ENCODE measurements around the gene ABTB1.
"Not testable (repeated sequence)": the region's sequence is repeated elsewhere in the genome, so short reads cannot be mapped to it uniquely, and the experiment has no call there.

Gene ABTB1

DNA sequence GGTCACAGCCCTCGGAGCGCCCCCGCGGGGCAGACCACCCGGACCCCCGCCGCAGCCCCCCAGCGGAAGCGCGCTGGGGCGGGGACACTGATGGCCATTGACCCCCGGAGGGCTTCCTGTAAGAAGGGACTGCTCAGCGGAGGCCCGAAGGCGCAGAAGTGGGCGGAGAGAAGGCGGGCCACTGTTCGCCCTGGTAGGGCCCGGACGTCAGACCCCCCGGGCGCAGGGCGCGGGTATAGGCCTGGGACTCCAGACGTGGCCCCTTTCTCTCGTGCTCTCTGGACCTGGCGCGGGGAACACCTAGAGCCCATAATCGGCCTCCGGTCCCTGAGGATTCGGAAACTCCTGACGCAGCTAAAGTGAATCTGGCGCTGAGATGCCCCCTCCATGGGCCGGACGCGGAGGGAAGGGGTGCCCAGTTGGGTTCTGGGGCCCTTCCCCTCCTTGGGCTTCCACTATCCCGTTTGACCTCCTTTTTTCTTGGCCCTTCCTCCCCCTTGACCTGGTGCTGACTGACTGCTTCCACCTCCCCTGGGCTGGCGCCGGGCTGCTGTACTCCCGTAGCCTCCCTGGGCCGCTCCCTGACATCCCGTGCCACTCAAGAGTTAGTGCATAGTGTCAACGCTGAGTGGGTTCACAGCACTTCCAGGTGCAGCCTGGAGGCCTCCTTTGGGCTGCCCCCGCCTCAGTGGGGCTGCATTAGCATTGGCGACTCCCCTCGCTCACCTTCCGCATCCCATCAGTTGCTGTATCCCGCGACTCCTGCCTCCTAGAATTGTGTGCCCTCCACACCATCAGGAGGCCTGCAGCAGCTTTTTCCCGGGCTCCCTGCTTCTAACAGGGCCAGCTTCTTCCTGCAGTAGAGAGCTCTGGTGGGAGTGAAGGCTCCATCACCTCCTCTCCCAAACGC, 694 bp downstream of the ABTB1 start:
- peak; percentile 37 for DNase-seq

DNA sequence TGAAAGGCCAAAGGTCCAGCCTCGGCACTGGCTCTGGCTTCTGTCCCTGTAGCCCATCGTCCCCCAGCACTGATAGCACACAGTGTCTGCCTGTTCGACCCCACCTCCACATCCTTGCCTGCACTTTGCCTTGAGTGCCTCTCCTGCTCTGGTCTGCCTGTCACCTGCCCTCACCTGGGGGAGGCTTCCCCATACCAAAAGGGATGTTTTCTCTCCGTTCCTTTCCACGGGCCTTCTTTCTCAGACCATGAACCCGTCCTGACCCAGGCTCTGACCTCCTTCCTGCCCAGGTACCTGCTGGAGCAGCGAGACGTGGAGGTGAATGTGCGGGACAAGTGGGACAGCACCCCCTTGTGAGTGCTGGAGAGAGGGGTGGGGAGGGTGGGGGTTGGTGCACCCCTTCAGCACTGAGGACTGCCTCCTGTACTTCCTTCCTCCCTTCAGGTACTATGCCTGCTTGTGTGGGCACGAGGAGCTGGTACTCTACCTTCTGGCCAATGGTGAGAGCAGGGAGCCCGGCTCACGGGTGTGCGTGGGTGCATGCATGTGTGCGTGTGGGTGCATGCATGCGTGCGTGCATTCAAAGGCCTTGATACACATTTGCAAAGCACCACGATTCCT, 1.5 kb downstream of the ABTB1 start:
- peak; percentile 37 for DNase-seq

GRCh38 chr3:127674790-127675189, 2.0 kb downstream of the ABTB1 start:
- DNase-seq: no peak

GRCh38 chr3:127675651-127676391, 3.1 kb downstream of the ABTB1 start:
- DNase-seq: no peak

DNA sequence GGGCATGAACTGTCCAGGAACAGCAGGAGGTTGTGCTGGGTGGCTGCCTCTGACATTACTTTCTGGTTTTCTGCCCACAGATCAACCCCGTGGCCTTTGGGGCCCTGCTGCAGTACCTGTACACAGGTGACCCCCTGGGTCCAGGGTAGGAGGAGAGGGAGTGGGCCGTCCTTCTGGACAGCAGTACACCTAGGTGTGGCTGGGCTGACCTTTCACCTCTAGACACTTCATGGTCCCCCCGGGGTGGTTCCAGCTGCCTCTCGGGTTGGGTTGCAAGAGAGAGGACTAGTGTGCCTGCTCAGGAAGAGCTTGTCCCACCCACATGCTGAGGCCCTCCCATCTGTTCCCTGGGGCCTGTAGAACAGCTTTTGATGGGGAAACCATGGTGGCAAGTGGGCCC, 3.7 kb downstream of the ABTB1 start:
- DNase-seq: no peak

GRCh38 chr3:127676921-127677351, 4.2 kb downstream of the ABTB1 start:
- no peak for DNase-seq

GRCh38 chr3:127677541-127678314, 5.0 kb downstream of the ABTB1 start:
- no peak for DNase-seq

DNA sequence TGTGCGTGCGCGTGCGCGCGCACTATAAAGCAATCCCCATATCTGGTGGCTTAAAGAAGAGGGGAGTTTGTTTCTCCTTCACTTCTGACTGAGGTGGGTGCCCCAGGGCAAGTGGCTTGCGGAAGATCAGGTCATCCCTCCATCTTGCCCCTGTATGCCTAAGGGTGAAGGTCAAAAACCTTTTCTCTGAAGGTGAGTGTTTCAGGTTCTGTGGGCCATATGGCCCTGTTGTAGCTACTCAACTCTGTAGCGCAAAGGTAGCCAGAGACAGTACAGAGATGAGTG, 5.5 kb downstream of the ABTB1 start:
- no peak for DNase-seq

GRCh38 chr3:127678611-127679533, 6.1 kb downstream of the ABTB1 start:
- no peak for DNase-seq

DNA sequence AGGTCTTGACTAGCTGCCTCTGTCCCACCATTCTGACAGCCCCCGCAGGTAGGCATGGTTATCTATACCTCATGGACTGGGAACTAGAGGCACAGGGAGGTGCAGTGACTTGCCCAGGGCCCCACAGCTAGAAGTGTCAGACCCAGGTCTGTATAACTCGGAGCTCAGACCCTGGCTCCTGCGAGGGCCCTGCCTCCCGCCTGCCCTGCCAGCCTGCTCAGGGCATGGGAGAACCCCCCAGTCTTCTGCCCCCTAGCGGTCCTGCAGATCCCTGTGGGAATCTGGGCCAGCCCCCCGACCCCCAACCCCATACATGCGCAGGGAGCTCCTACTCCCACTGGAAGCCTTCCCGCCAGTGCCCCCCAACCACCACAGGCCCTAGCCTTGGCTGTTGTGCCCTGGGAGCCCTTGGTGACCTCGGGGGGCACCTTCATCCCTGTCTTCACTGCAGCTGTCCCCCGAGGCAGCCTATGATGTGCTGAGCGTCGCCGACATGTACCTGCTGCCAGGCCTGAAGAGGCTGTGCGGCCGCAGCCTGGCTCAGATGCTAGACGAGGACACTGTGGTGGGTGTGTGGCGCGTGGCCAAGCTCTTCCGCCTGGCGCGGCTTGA, 6.9 kb downstream of the ABTB1 start:
- DNase-seq: no peak

- no peak for DNase-seq
Observed at GRCh38 chr3:127680146-127680661, 7.5 kb downstream of the ABTB1 start.

DNA sequence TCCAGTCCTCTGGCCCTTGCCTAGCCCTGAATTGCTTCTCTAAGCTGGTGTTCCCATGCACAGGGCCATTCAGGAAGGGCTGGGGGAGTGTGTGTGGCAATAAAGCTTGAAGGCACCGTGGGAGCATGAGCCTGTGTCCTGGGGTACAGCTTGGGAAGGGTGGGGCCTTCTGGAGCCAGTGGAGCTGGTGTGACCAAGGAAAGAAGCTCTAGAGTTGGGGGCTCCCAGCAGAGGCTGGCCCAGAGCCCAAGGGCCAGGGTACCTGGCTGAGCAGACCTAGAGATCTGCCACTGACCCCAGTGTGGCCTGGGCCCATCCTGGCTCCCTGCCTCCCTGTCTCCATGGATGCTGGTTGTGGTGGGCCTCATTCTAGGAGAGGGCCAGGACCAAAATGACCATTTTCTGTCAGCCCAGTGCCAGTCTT, 8.1 kb downstream of the ABTB1 start:
- no peak for DNase-seq

- DNase-seq: not testable (repeated sequence)
Observed at GRCh38 chr3:127682175-127682554, 9.4 kb downstream of the ABTB1 start.

DNA sequence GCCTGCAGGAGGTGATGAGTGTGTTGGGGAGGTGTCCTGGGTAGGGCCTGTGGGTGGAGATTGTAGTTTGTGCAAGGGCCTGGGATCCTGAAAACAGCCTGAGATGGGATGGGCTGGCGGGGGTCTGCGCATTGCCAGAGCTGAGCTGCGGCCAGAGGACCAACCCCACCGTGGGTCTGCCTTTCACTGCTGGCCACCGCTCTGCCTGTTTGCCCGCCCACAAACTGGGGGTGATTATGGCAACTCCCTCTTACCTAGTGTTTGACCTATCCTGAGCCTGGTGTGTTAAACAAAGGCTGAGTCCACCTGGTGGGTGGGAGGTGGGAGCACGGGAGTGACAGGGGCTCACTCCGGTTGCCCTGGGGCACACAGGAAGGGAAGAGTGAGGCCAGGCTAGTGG, 9.8 kb downstream of the ABTB1 start:
- DNase-seq: no peak

DNA sequence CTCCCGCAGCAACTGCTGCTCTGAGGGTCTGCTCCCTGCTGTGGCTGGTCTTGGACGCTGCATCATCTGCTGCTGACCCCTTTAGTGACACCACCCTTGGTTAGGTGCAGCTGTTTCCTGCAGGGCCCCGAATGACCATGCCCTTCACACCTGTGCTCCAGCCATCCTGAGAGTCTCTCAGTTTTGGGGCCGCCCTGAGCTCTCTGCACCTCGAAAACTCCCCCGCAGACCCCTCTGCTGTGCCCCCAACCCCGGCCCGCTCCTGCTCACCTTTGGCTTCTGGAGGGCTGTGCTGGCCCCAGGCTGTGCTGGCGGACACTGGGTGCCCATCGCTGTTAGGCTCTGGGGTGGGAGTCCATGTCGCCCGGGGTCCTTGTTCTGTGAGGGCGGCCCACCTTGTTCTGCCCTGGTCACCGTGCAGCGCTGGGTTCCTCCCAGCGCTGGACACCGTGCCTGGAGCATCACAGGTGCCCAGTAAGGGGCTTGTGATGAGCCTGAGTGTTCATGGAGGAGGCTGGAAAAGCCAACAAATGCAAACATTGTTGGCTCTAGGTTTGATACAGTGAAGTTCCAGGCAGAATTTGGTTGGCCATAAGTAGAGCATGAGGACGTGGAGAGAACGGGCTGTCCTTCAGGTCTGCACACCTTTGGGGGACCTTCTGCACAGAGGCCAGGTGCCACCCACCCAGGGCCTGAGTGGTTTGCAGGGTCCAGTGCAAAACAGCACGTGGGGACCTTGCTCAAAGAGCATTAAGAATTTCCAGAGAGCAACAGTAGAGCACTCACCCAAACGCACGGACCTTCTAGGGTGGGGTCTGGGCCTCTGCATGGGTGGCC, 12.3 kb downstream of the ABTB1 start:
- no peak for DNase-seq

- DNase-seq: no peak
Observed at GRCh38 chr3:127685708-127686511, 13.2 kb downstream of the ABTB1 start.

DNA sequence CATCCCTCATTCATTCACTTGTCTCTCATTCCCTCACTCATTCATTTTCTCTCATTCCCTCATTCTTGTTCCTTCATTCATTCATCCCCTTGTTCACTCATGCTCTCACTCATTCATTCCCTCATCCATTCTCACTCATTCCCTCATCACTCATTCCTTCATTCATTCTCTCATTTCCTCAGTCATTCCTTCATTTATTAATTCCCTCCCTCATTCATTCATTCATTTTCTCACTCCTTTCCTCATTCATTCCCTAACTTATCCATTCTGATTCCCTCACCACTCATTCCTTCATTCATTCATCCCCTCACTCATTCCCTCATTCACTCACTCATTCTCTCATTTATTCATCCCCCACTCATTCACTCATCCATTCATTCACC, 13.8 kb downstream of the ABTB1 start:
- DNase-seq: no peak

DNA sequence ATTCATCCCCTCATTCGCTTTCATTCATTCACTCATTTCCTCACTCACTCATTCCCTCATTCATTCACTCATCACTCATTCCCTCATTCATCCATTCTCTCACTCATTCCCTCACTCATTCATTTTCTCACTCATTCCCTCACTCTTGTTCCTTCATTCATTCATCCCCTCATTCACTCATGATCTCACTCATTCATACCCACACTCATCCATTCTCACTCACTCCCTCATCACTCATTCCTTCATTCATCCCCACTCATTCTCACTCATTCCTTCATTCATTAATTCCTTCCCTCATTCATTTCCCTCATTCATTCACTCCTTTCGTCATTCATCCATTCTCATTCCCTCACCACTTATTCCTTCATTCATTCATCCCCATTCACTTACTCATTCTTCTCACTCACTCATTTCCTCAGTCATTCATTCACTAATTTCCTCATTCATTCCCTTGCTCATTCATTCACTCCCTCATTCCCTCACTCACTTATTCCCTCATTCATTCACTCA, 14.5 kb downstream of the ABTB1 start:
- DNase-seq: no peak

GRCh38 chr3:127688022-127688415, 15.3 kb downstream of the ABTB1 start:
- no peak for DNase-seq
